Adrenal gland (tissue), 5 donors: ENCODE measurements around the gene SASH1.

ENCODE experiments used
- CTCF ChIP-seq, 6 experiments: fragments of 450-650 bp in 4 of 6; fragments of 200-600 bp in 2 of 6; sonication (generic) in 1 of 6; IDR thresholded peaks; 1 replicate in 5 of 6; 2 replicates in 1 of 6; pipeline versions ENCODE4 v1.5.1 to v1.8.0; 2016 to 2021; ENCODE audit warnings: antibody characterized with exemption in 6 of 6, mild to moderate bottlenecking in 2 of 6, moderate library complexity in 1 of 6
- POLR2A ChIP-seq, 2 donors: fragments of 450-650 bp; IDR thresholded peaks; one replicate each; pipeline ENCODE4 v1.6.1; 2017; ENCODE audit warnings: antibody characterized with exemption in 2 of 2, mild to moderate bottlenecking in 2 of 2, moderate library complexity in 1 of 2
- donor health status: DM: no; HTN: no; CAD: no.

- no peak for TF ChIP-seq CTCF (IDR thresholded peaks at IDR 0.05)
- no peak for TF ChIP-seq POLR2A (IDR thresholded peaks at IDR 0.05)
Observed at GRCh38 chr6:148590883-148591282, 248.2 kb downstream of the SASH1 start.
